GM12873 (cell line): ENCODE results near the gene ATG16L2.

Experiments used
- CTCF ChIP-seq: IDR thresholded peaks from 2 replicates; pipeline ENCODE4 v1.5.1; 2012; ENCODE audit warnings: low read depth, mild to moderate bottlenecking, moderate library complexity, low read length, control low read depth; ENCODE audit not compliant: insufficient read depth; ENCODE audit errors: missing control alignments

ATG16L2 gene

DNA sequence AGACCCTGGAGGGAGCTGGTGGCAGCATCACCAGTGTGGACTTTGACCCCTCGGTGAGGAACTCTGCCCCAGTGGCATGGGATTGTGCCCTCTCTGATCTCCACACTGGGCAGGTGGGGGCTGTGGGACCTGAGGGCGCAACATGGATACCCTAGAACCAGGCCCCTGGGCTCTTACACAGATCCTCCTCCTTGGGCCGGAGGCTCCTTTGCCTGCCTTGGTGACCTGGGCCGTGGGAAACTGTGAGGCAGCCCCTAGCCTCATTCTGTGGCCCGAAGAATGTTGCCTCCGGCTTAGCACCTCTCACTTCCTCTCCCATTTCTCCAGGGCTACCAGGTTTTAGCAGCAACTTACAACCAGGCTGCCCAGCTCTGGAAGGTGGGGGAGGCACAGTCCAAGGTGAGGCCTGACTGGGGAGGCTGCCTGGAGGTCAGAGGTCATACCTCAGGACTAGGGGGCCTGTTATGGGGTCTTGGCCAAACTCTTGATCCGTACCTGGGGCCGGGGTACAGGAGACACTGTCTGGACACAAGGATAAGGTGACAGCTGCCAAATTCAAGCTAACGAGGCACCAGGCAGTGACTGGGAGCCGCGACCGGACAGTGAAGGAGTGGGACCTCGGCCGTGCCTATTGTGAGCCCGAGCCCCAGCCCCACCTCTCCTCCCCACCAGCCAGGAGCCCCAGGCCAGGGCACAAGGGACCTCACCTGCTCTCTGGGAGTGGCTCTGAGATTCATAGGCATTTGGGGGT lies 12.2 kb downstream of the ATG16L2 start:
- no peak for TF ChIP-seq CTCF

GRCh38 chr11:72826942-72827480 lies 12.8 kb downstream of the ATG16L2 start:
- no peak for TF ChIP-seq CTCF

GRCh38 chr11:72828081-72828567 lies 13.9 kb downstream of the ATG16L2 start:
- no peak for TF ChIP-seq CTCF

- TF ChIP-seq CTCF, result no peak
Measured at GRCh38 chr11:72828692-72829101, 14.5 kb downstream of the ATG16L2 start.

DNA sequence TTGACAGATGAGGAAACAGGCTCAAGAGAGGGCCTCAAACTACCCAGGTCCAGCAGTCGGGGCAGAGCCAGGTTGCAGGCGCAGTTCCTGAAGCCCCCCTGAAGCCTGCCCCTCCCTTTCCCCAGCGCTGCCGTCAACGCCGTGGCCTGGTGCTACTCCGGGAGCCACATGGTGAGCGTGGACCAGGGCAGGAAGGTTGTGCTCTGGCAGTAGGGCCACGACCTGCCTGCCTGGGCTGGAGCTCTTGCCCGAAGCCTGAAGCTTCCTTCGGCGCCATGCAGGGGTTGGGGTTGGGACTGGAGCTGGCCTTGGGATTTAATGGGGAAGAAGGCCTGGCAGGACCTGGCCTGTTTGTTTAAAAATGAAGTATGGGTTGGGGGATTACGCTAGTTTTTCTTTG lies 15.0 kb downstream of the ATG16L2 start:
- no peak for TF ChIP-seq CTCF

DNA sequence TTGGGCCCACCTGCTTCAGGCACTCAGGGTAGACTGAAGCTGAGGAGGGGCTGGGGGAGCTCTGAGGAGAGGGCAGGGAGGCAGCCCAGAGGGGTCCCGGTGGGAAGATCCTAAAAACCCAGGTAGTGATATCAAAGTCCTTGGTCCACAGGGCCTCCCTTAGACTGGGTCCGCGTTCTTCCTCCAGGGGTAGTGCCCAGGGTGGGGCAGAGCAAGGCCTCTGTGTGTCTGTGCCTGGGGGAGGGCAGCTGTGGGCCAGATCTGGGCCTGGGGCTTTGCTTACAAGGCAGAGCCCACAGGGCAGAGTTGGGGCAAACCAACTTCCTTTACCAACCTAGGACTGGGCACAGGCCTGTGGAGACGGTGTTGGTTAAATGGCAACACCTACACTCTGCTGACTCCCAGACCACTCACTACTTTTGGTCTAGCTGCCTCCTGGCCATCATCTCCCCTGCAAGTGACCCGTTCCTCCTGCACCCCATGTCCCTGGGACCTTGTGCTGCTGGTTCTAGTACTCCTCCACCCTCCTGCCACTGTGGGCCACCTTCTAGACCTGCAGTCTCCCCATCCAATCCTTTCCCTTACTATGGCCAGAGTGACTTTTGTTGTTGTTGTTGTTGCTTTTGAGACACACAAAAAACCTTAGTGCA lies 15.8 kb downstream of the ATG16L2 start:
- no peak for TF ChIP-seq CTCF
